BJ (cell line): ENCODE results near the gene GANC. TPM values are rescaled to one million over a fixed set of nuclear protein-coding genes. Genes with fewer than 3 reads are reported as not detected.
"Not testable (repeated sequence)": the region's sequence is repeated elsewhere in the genome, so short reads cannot be mapped to it uniquely, and the experiment has no call there.

Experiments
- CTCF ChIA-PET: fragments of 350-600 bp; formaldehyde crosslinking; extraction: SDS; loops from one replicate; lab custom pipeline; 2021; ENCODE audit warnings: antibody characterized with exemption, inconsistent platforms; lab: Yijun Ruan, JAX
- POLR2A ChIA-PET: fragments of 300-600 bp; sonication (Branson Sonifier 250); formaldehyde crosslinking; extraction: SDS; loops from one replicate; lab custom pipeline; 2021; ENCODE audit warnings: antibody characterized with exemption; lab: Charles Lee
- DNase-seq: peaks from one replicate; pipeline ENCODE4 v3.0.0-alpha.2; 2011; ENCODE audit warnings: low read depth
- H3K27me3 ChIP-seq: 2 replicates; pipeline ENCODE4 v1.6.0; 2011; ENCODE audit warnings: low read length; ENCODE audit not compliant: control insufficient read depth, insufficient read depth
- H3K36me3 ChIP-seq: 2 replicates; pipeline ENCODE4 v1.5.1; 2011; ENCODE audit warnings: low read length; ENCODE audit not compliant: control insufficient read depth, insufficient read depth
- H3K4me3 ChIP-seq: 2 replicates; pipeline ENCODE4 v1.5.1; 2011; ENCODE audit warnings: low read depth, mild to moderate bottlenecking, control low read depth, low read length
- CTCF ChIP-seq: IDR thresholded peaks from 2 replicates; pipeline ENCODE4 v1.5.1; 2011; ENCODE audit warnings: low read depth, mild to moderate bottlenecking, control low read depth, inconsistent platforms, low read length, moderate library complexity; ENCODE audit not compliant: insufficient read depth
- polyA plus RNA-seq: library from polyadenylated mRNA; depleted of rRNA; stranded (reverse); fragments of >200 nt; gene quantifications from 2 replicates; pipeline ENCODE4 v1.2.3, GENCODE V29; 2011

GANC gene
- polyA plus RNA-seq, 1 experiment, result 12.9 TPM

DNA sequence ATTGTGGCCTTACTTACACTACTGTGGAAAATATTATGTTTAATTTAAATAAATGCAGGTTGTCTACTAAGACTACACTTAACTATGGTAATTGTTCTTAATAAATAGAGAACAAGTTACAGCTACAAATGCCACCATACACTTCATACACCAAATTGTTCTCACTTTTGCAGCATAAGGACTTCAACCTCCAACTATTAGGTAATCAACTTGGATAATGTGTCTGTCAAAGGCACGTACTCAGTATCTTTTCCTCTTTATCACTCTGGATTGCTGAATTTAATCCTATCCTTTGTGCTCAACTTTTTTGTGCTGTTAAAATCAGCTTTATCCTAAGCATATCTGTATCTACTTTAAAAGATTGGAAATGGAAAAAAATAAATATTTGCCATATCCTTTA lies 41.8 kb downstream of the GANC start:
- Histone ChIP-seq H3K36me3 (peaks cover 2% of the 10 kb centered on the region; the same call in 1 of the 2 replicates), H3K27me3 (no peaks in the 10 kb centered on the region), H3K4me3 (no peak overlapping the region)
- CTCF ChIA-PET, result no interaction called here
- POLR2A ChIA-PET, result no interaction called here
- DNase-seq, result no peak
- no peak for TF ChIP-seq CTCF

GRCh38 chr15:42315521-42315920 lies 42.5 kb downstream of the GANC start:
- Histone ChIP-seq H3K27me3 (no peaks in the 10 kb centered on the region), H3K4me3 (no peak overlapping the region), H3K36me3 (peaks cover 2% of the 10 kb centered on the region; the same call in 1 of the 2 replicates)
- ChIA-PET POLR2A (no interaction called here), CTCF (no interaction called here)
- no peak for DNase-seq
- TF ChIP-seq CTCF, result no peak

- H3K27me3 ChIP-seq, H3K4me3 ChIP-seq, POLR2A ChIA-PET, DNase-seq, H3K36me3 ChIP-seq, CTCF ChIA-PET: not testable (repeated sequence)
These were observed 43.3 kb downstream of the GANC start for GRCh38 chr15:42316282-42316805.

DNA sequence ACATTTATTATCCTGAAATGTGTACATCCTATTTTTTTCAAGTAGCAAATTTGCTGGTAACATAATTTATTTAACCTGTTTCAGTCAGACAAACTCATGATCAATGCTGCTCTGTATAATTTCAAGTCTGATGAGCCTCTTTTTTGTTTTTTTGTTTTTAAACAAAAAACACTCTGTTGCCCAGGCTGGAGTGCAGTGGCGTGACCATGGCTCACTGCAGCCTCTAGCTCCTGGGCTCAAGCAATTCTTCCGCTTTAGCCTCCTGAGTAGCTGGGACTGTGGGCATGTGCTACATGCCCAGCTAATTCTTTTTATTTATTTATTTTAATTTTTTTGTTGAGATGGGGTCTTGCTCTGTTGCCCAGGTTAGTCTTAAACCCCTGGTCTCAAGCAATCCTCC lies 46.2 kb downstream of the GANC start:
- no peak for DNase-seq
- no peak overlapping the region for H3K4me3 ChIP-seq
- H3K36me3 ChIP-seq, result 0 out of 2 replicates have a peak, but pooled peaks cover 1% of the 10 kb centered on the region
- H3K27me3 ChIP-seq, result no peaks in the 10 kb centered on the region
- TF ChIP-seq CTCF, result no peak
- POLR2A ChIA-PET, result no interaction called here
- CTCF ChIA-PET, result interaction anchor here (0.6 kb wide), 1 partner anchor 39 kb away, joined by 3 read pairs; no protein-coding TSS in a partner anchor

DNA sequence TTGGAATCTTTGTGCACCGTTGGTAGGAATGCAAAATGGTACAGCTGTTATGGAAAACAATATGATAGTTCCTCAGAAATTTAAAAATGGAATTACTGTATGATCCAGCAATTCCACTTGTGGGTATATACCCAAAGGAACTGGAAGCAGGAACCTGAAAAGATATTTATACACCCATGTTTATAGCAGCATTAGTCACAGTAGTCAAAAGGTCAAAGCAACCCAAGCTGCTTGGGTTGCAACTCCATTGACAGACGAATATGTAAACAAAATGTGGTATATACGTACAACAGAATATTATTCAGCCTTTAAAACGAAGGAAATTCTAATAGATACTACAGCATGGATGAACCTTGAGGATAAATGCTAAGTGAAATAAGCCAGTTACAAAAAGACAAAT lies 51.3 kb downstream of the GANC start:
- TF ChIP-seq CTCF, result no peak
- CTCF ChIA-PET, result interaction anchor here (0.6 to 1.1 kb wide), 2 partner anchors 35 to 162 kb away, joined by 3 to 4 read pairs; no protein-coding TSS in a partner anchor
- peaks cover 3% of the 10 kb centered on the region; the same call in 1 of the 2 replicates for H3K36me3 ChIP-seq
- POLR2A ChIA-PET, result no interaction called here
- no peak for DNase-seq
- no peaks in the 10 kb centered on the region for H3K27me3 ChIP-seq
- H3K4me3 ChIP-seq, result no peak overlapping the region

- TF ChIP-seq CTCF, result no peak
- Histone ChIP-seq H3K27me3 (no peaks in the 10 kb centered on the region), H3K4me3 (no peak overlapping the region), H3K36me3 (peaks cover 1% of the 10 kb centered on the region; the same call in 1 of the 2 replicates)
- POLR2A ChIA-PET, result no interaction called here
- CTCF ChIA-PET, result interaction anchor here (1.2 to 1.7 kb wide), 2 partner anchors 13 to 19 kb away, joined by 3 read pairs; no protein-coding TSS in a partner anchor
- no peak for DNase-seq
These were observed 56.2 kb downstream of the GANC start for GRCh38 chr15:42329161-42329560.
